HCT116 (cell line): ENCODE measurements around the gene KISS1R. TPM values are rescaled to one million over a fixed set of nuclear protein-coding genes. Genes with fewer than 3 reads are reported as not detected.

Experiments
- ATAC-seq: fragments of 200-7000 bp; cut with Tn5 transposase; 2 replicates; pipeline ENCODE4 v1.9.1; 2020; ENCODE audit warnings: mild to moderate bottlenecking, moderate library complexity
- BruUV-seq: library from RNA; stranded (reverse); fragments of 400-500 nt; replicated peaks from 2 replicates; lab custom pipeline; 2021; lab: Mats Ljungman, UMichigan
- CTCF ChIA-PET: fragments of 300-600 bp; sonication (Branson Sonifier 250); formaldehyde crosslinking; loops from one replicate; lab custom pipeline; 2021; ENCODE audit warnings: antibody characterized with exemption; lab: Charles Lee
- POLR2A ChIA-PET: fragments of 300-600, 350-600 bp; sonication (Branson Sonifier 250); formaldehyde crosslinking; loops from one replicate; lab custom pipeline; 2021; ENCODE audit warnings: antibody characterized with exemption; lab: Charles Lee
- RAD21 ChIA-PET, 2 experiments: fragments of 300-600 bp; sonication (Branson Sonifier 250); formaldehyde crosslinking; loops; one replicate each; lab custom pipeline; 2023; ENCODE audit warnings: low total read pairs in 2 of 2; ENCODE audit not compliant: uncharacterized antibody in 2 of 2, unreplicated experiment in 2 of 2, low non-redundant PET in 1 of 2; lab: Charles Lee
- DNase-seq: peaks from one replicate; pipeline ENCODE4 v3.0.0-alpha.2; 2010; ENCODE audit warnings: low read depth, low spot score
- H2AFZ ChIP-seq: fragments of 200-600 bp; shearing (Covaris generic), sonication (generic); 2 replicates; pipeline ENCODE4 v1.6.1; 2017; ENCODE audit warnings: low read depth, mixed run types, mixed read lengths, antibody characterized with exemption, low read length; ENCODE audit not compliant: poor library complexity, severe bottlenecking
- H3K27ac ChIP-seq: 2 replicates; pipeline ENCODE4 v1.5.1; 2012; ENCODE audit warnings: low read depth, low read length
- H3K27me3 ChIP-seq: fragments of 200-600 bp; sonication (generic); 2 replicates; pipeline ENCODE4 v1.6.1; 2016; ENCODE audit warnings: mixed run types, low read length, mixed read lengths; ENCODE audit not compliant: insufficient read depth
- H3K36me3 ChIP-seq, 2 experiments: fragments of 200-500 bp in 1 of 2; fragments of 200-600 bp in 1 of 2; sonication (Bioruptor generic) in 1 of 2; sonication (generic) in 1 of 2; 2 replicates each; pipeline versions ENCODE4 v1.5.1 to v1.6.1; 2014 to 2016; ENCODE audit warnings: low read length in 2 of 2, inconsistent platforms in 1 of 2, mixed read lengths in 1 of 2, mixed run types in 1 of 2; ENCODE audit not compliant: insufficient read depth in 2 of 2, control insufficient read depth in 1 of 2
- H3K4me1 ChIP-seq, 2 experiments: fragments of 200-600 bp in 1 of 2; sonication (generic) in 1 of 2; 2 replicates each; pipeline versions ENCODE4 v1.5.1 to v1.6.1; 2012 to 2017; ENCODE audit warnings: low read length in 2 of 2, inconsistent platforms in 1 of 2, mild to moderate bottlenecking in 1 of 2, mixed read lengths in 1 of 2, mixed run types in 1 of 2, moderate library complexity in 1 of 2; ENCODE audit not compliant: insufficient read depth in 2 of 2, control insufficient read depth in 1 of 2
- H3K4me2 ChIP-seq: fragments of 200-600 bp; sonication (generic); 2 replicates; pipeline ENCODE4 v1.6.1; 2017; ENCODE audit warnings: mixed run types, low read length, mixed read lengths
- H3K4me3 ChIP-seq, 2 experiments: fragments of 200-600 bp in 1 of 2; sonication (generic) in 1 of 2; replicated peaks in 1 of 2; 2 replicates each; pipeline ENCODE4 v1.5.1; 2011 to 2016; ENCODE audit warnings: low read length in 2 of 2, control low read depth in 1 of 2, low read depth in 1 of 2, mild to moderate bottlenecking in 1 of 2, mixed read lengths in 1 of 2, mixed run types in 1 of 2
- H3K79me2 ChIP-seq: fragments of 200-600 bp; sonication (generic); 2 replicates; pipeline ENCODE4 v1.6.1; 2017; ENCODE audit warnings: mild to moderate bottlenecking, mixed run types, low read length, moderate library complexity, mixed read lengths; ENCODE audit not compliant: insufficient read depth
- H3K9ac ChIP-seq: fragments of 200-600 bp; sonication (generic); 2 replicates; pipeline ENCODE4 v1.6.1; 2016; ENCODE audit warnings: low read length, mixed read lengths
- H3K9me2 ChIP-seq: fragments of 200-600 bp; sonication (generic), shearing (Covaris generic); 2 replicates; pipeline ENCODE4 v1.6.1; 2017; ENCODE audit warnings: mixed run types, mild to moderate bottlenecking, moderate library complexity; ENCODE audit not compliant: insufficient read depth
- H3K9me3 ChIP-seq, 2 experiments: fragments of 200-500 bp in 1 of 2; fragments of 200-600 bp in 1 of 2; sonication (Bioruptor generic) in 1 of 2; sonication (generic) in 1 of 2; 2 replicates each; pipeline ENCODE4 v1.6.1; 2014 to 2017; ENCODE audit warnings: low read length in 2 of 2, mixed read lengths in 2 of 2, inconsistent platforms in 1 of 2, low read depth in 1 of 2, mild to moderate bottlenecking in 1 of 2, mixed run types in 1 of 2, moderate library complexity in 1 of 2; ENCODE audit not compliant: control insufficient read depth in 1 of 2, insufficient read depth in 1 of 2
- H4K20me1 ChIP-seq: fragments of 200-600 bp; sonication (generic), shearing (Covaris generic); 2 replicates; pipeline ENCODE4 v1.6.1; 2017; ENCODE audit warnings: mixed run types, mild to moderate bottlenecking, moderate library complexity; ENCODE audit not compliant: insufficient read depth
- CBX3 ChIP-seq: IDR thresholded peaks from 2 replicates; pipeline ENCODE4 v1.6.1; 2012; ENCODE audit warnings: low read depth
- FOSL1 ChIP-seq: IDR thresholded peaks from 2 replicates; pipeline ENCODE4 v1.6.1; 2012; ENCODE audit warnings: low read depth
- REST ChIP-seq: IDR thresholded peaks from 2 replicates; pipeline ENCODE4 v1.6.1; 2012; ENCODE audit warnings: low read depth
- YY1 ChIP-seq: IDR thresholded peaks from 2 replicates; pipeline ENCODE4 v1.6.1; 2011; ENCODE audit warnings: low read length, low read depth, moderate library complexity, mild to moderate bottlenecking; ENCODE audit not compliant: insufficient replicate concordance; ENCODE audit errors: extremely low read depth
- intact Hi-C: fragments of 100-400 bp; cut with micrococcal nuclease; formaldehyde crosslinking; loops from 2 replicates; pipeline ENCODE4 v1.10.0; 2022
- total RNA-seq: library from RNA; stranded (reverse); gene quantifications from one replicate; pipeline ENCODE4 v1.2.1, GENCODE V29; 2021; ENCODE audit not compliant: unreplicated experiment

The KISS1R gene
- total RNA-seq, 1 experiment from 2014 or later = 5.9 TPM

DNA sequence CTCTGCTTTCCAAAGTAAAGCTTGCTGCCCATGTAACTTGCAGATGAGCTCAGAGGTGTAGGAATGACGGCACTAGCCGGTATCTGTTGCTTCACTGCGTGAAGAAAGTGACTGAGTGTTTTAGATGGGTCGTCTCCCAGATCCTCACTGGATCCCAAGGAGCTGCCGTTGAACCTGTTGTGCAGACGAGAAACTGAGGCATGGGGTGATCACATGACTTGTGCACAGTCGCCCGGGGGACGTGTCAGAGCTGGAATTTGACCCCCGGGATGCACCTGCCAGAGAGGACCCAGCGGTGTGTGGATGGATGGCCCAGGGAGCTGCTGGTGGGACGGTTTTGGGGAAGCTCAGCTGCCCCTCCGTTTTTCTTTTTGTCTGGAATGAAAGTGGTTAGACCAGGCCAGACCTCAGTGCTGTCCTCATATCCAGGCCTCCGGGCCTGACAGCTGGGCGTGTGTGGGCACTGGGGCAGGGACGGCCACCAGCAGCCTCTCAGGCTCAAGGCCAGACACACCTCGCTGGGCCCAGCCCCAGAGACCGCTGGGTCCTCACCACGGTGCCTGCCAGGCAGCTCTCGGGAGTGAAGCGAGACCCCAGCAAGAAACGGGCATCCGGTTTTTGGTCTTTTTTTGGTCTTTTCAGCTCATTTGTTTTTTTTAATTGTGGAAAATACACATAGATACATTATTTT lies 21.2 kb downstream of the KISS1R start:
- Histone ChIP-seq H3K9me3 (no peaks in the 10 kb centered on the region), H4K20me1 (no peaks in the 10 kb centered on the region), H3K27me3 (no peaks in the 10 kb centered on the region), H2AFZ (no peak overlapping the region), H3K9me2 (no peaks in the 10 kb centered on the region), H3K9ac (no peak overlapping the region), H3K4me1 (peaks cover 30 to 34% of the 10 kb centered on the region in 2 experiments), H3K36me3 (no peaks in the 10 kb centered on the region), H3K27ac (no peak overlapping the region), H3K79me2 (peaks cover 11% of the 10 kb centered on the region; the same call in 1 of the 2 replicates), H3K4me2 (no peak overlapping the region), H3K4me3 (no peak overlapping the region)
- POLR2A ChIA-PET = interaction anchor here (1.4 kb wide), 1 partner anchor 46 kb away, joined by 3 read pairs; the partner anchor contains the start of gene WDR18
- TF ChIP-seq CBX3 (no peak), YY1 (no peak), REST (no peak), FOSL1 (no peak)
- ATAC-seq (no peak), DNase-seq (no peak)
- intact Hi-C loops = no loop called here
- CTCF ChIA-PET = no interaction called here
- no TSS peak for BruUV-seq
- RAD21 ChIA-PET = no interaction called here
